ENCODE results near the gene ZNF195.
"Not testable (repeated sequence)": the region's sequence is repeated elsewhere in the genome, so short reads cannot be mapped to it uniquely, and the experiment has no call there.

ZNF195 gene

GRCh38 chr11:3394956-3395355, 16.0 kb upstream of the ZNF195 start:
- not testable (repeated sequence) for H3K36me3 ChIP-seq (ENCODE audit: insufficient read depth, low read length); H3K9ac ChIP-seq (ENCODE audit: insufficient read length); H3K27ac ChIP-seq; DNase-seq (ENCODE audit: low read depth, low spot score); H3K9me3 ChIP-seq (ENCODE audit: low read depth, low read length); H3K4me3 ChIP-seq

GRCh38 chr11:3393450-3393849, 14.5 kb upstream of the ZNF195 start:
- H3K9ac ChIP-seq (ENCODE audit: insufficient read length); H3K27ac ChIP-seq; H3K36me3 ChIP-seq (ENCODE audit: insufficient read depth, low read length); H3K4me3 ChIP-seq; DNase-seq (ENCODE audit: low read depth, low spot score); H3K9me3 ChIP-seq (ENCODE audit: low read depth, low read length): not testable (repeated sequence)

- no peak for DNase-seq (ENCODE audit: low read depth, low spot score)
- Histone ChIP-seq H3K27ac (no peak overlapping the region), H3K9ac (ENCODE audit: insufficient read length) (no peak overlapping the region), H3K9me3 (ENCODE audit: low read depth, low read length) (peaks cover 5% of the 10 kb centered on the region; the same call in 1 of the 2 replicates), H3K36me3 (ENCODE audit: insufficient read depth, low read length) (peaks cover 2% of the 10 kb centered on the region), H3K4me3 (no peak overlapping the region)
- TF ChIP-seq EZH2 (IDR thresholded peaks at IDR 0.05) (no peak), POLR2AphosphoS5 (IDR thresholded peaks at IDR 0.05; ENCODE audit: borderline replicate concordance, low read depth, low read length) (no peak), FOXP2 (optimal IDR thresholded peaks at IDR 0.05; ENCODE audit: control extremely low read depth, extremely low read length, insufficient read depth) (no peak)
These were observed 3.8 kb upstream of the ZNF195 start for GRCh38 chr11:3382613-3383285.

- peaks cover 14% of the 10 kb centered on the region for H3K9me3 ChIP-seq (ENCODE audit: low read depth, low read length)
- peaks cover 12% of the 10 kb centered on the region for H3K36me3 ChIP-seq (ENCODE audit: insufficient read depth, low read length)
- DNase-seq (ENCODE audit: low read depth, low spot score): no peak
- no peak overlapping the region for H3K27ac ChIP-seq
- TF ChIP-seq EZH2 (IDR thresholded peaks at IDR 0.05): no peak
- TF ChIP-seq FOXP2 (optimal IDR thresholded peaks at IDR 0.05; ENCODE audit: control extremely low read depth, extremely low read length, insufficient read depth): no peak
- TF ChIP-seq POLR2AphosphoS5 (IDR thresholded peaks at IDR 0.05; ENCODE audit: borderline replicate concordance, low read depth, low read length): no peak
- no peak overlapping the region for H3K4me3 ChIP-seq
- H3K9ac ChIP-seq (ENCODE audit: insufficient read length): no peak overlapping the region
These were observed 2.8 kb upstream of the ZNF195 start for GRCh38 chr11:3381794-3382193.

- peaks cover 23% of the 10 kb centered on the region for H3K9me3 ChIP-seq (ENCODE audit: low read depth, low read length)
- H3K27ac ChIP-seq: no peak overlapping the region
- no peak for DNase-seq (ENCODE audit: low read depth, low spot score)
- H3K4me3 ChIP-seq: no peak overlapping the region
- H3K36me3 ChIP-seq (ENCODE audit: insufficient read depth, low read length): peaks cover 21% of the 10 kb centered on the region
- no peak overlapping the region for H3K9ac ChIP-seq (ENCODE audit: insufficient read length)
- no peak for TF ChIP-seq POLR2AphosphoS5 (IDR thresholded peaks at IDR 0.05; ENCODE audit: borderline replicate concordance, low read depth, low read length)
- no peak for TF ChIP-seq FOXP2 (optimal IDR thresholded peaks at IDR 0.05; ENCODE audit: control extremely low read depth, extremely low read length, insufficient read depth)
- TF ChIP-seq EZH2 (IDR thresholded peaks at IDR 0.05): no peak
These were observed 2.0 kb upstream of the ZNF195 start for GRCh38 chr11:3380706-3381545.

DNA sequence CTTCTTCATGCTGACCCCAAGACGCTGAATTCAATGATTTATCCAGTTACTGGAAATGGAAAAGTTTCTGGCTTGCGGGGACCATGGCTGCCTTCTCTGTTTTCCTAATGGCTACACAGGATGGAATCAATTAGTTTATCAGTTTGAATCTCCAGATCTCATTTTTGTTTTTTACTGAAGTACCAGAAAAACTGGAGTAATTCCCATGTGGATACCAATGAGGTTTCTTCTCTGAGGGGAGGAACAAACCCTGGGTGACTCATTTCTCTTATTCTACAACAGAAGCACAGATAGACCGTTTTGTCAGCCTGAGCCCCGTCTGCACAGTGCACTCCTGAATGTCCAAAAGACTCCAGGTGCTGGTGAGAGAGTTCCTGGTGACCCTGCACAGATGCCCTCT, 3.4 kb downstream of the ZNF195 start:
- Histone ChIP-seq H3K9me3 (ENCODE audit: low read depth, low read length) (peaks cover 62% of the 10 kb centered on the region), H3K27ac (no peak overlapping the region), H3K36me3 (ENCODE audit: insufficient read depth, low read length) (peaks cover 74% of the 10 kb centered on the region), H3K9ac (ENCODE audit: insufficient read length) (no peak overlapping the region), H3K4me3 (no peak overlapping the region)
- no peak for TF ChIP-seq FOXP2 (optimal IDR thresholded peaks at IDR 0.05; ENCODE audit: control extremely low read depth, extremely low read length, insufficient read depth)
- no peak for TF ChIP-seq EZH2 (IDR thresholded peaks at IDR 0.05)
- no peak for TF ChIP-seq POLR2AphosphoS5 (IDR thresholded peaks at IDR 0.05; ENCODE audit: borderline replicate concordance, low read depth, low read length)
- no peak for DNase-seq (ENCODE audit: low read depth, low spot score)

DNA sequence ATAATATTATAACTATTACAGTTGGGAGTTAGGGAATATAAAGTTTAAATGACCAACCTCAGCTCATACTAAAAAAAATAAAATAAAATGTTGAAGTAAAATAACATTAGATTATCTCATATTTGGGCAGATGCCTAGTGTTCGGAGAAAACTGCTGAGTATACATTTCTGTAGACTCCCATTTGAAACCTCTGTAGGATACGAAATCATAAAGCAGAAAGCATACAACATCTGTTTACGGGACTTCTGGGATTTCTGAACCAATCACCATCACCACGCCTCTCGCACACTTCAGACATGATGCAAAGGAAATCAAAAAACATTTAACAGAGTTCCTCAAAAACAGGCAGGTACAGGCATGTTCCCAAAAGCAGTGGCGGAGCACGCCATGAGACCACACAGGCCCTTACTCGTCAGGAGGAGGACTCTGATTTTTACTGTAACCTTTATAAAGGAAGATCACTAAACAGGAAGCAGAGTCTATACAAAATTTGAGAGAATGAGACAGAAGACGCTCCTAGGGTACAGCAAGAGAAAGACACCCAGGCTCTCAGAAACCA, 8.6 kb downstream of the ZNF195 start:
- no peak overlapping the region for H3K27ac ChIP-seq
- H3K9ac ChIP-seq (ENCODE audit: insufficient read length): no peak overlapping the region

DNA sequence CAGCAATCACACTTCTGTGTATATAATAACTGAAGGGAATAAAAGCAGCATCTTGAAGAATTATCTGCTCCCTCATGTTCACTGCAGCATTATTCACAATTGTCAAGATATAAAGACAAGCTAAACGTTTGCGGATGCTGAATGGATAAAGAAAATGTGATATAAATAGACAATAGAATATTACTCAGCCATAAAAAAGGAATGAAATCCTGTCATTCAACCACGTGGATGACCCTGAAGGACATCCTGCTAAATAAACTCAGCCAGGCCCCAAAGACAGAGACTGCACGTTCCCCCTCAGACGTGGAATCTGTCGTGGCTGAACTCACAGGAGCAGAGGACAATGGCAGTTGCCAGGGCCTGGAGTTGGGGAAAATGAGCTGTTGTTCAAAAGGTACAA, 9.6 kb downstream of the ZNF195 start:
- peaks cover 67% of the 10 kb centered on the region for H3K9me3 ChIP-seq (ENCODE audit: low read depth, low read length)
- no peak overlapping the region for H3K9ac ChIP-seq (ENCODE audit: insufficient read length)
- TF ChIP-seq EZH2 (IDR thresholded peaks at IDR 0.05) (no peak), FOXP2 (optimal IDR thresholded peaks at IDR 0.05; ENCODE audit: control extremely low read depth, extremely low read length, insufficient read depth) (no peak)
- H3K27ac ChIP-seq: no peak overlapping the region
- H3K4me3 ChIP-seq: no peak overlapping the region
- DNase-seq (ENCODE audit: low read depth, low spot score): no peak
- peaks cover 100% of the 10 kb centered on the region for H3K36me3 ChIP-seq (ENCODE audit: insufficient read depth, low read length)

More for the DNA sequence above, 8.6 kb downstream of the ZNF195 start:
- Histone ChIP-seq H3K36me3 (ENCODE audit: insufficient read depth, low read length) (peaks cover 100% of the 10 kb centered on the region), H3K4me3 (no peak overlapping the region), H3K9me3 (ENCODE audit: low read depth, low read length) (peaks cover 68% of the 10 kb centered on the region)
- no peak for DNase-seq (ENCODE audit: low read depth, low spot score)
- TF ChIP-seq FOXP2 (optimal IDR thresholded peaks at IDR 0.05; ENCODE audit: control extremely low read depth, extremely low read length, insufficient read depth): no peak
- no peak for TF ChIP-seq POLR2AphosphoS5 (IDR thresholded peaks at IDR 0.05; ENCODE audit: borderline replicate concordance, low read depth, low read length)
- no peak for TF ChIP-seq EZH2 (IDR thresholded peaks at IDR 0.05)
